Neural progenitor cell (in vitro differentiated cells): ENCODE data around the gene UBTD2. TPM values are rescaled to one million over a fixed set of nuclear protein-coding genes. Genes with fewer than 3 reads are reported as not detected.

Experiments
- DNase-seq: peaks from one replicate; pipeline ENCODE4 v3.0.0-alpha.2; 2016; ENCODE audit warnings: low spot score
- H2AFZ ChIP-seq: fragments of 200-600 bp; sonication (generic); replicated peaks from 2 replicates; pipeline ENCODE4 v1.6.1; 2016; ENCODE audit warnings: antibody characterized with exemption
- H3F3A ChIP-seq: fragments of 200-600 bp; sonication (generic); 2 replicates; pipeline ENCODE4 v1.6.1; 2016; ENCODE audit warnings: antibody characterized with exemption, low read depth
- H3K27ac ChIP-seq: fragments of 200-600 bp; sonication (generic); 2 replicates; pipeline ENCODE4 v1.5.1; 2016; ENCODE audit warnings: mild to moderate bottlenecking
- H3K27me3 ChIP-seq: fragments of 200-600 bp; sonication (generic); 2 replicates; pipeline ENCODE4 v1.6.1; 2016; ENCODE audit warnings: mild to moderate bottlenecking, moderate library complexity
- H3K36me3 ChIP-seq: fragments of 200-600 bp; sonication (generic); 2 replicates; pipeline ENCODE4 v1.5.1; 2016
- H3K4me1 ChIP-seq: fragments of 200-600 bp; sonication (generic); 2 replicates; pipeline ENCODE4 v1.6.1; 2016; ENCODE audit warnings: mixed run types
- H3K4me2 ChIP-seq: fragments of 200-600 bp; sonication (generic); 2 replicates; pipeline ENCODE4 v1.6.1; 2016
- H3K4me3 ChIP-seq: fragments of 200-600 bp; sonication (generic); 2 replicates; pipeline ENCODE4 v1.5.1; 2016
- H3K79me2 ChIP-seq: fragments of 200-600 bp; sonication (generic); 2 replicates; pipeline ENCODE4 v1.6.1; 2016; ENCODE audit warnings: low read depth
- H3K9ac ChIP-seq: fragments of 200-600 bp; sonication (generic); 2 replicates; pipeline ENCODE4 v1.6.1; 2016
- H3K9me3 ChIP-seq: fragments of 200-600 bp; sonication (generic); 2 replicates; pipeline ENCODE4 v1.5.1; 2016; ENCODE audit warnings: low read depth
- H4K20me1 ChIP-seq: fragments of 200-600 bp; sonication (generic); 2 replicates; pipeline ENCODE4 v1.6.1; 2016; ENCODE audit warnings: low read depth
- H3K27ac Mint-ChIP-seq: 3 replicates; pipeline ENCODE4 v1.8.0; 2021; ENCODE audit warnings: mixed read lengths
- H3K27me3 Mint-ChIP-seq: 2 replicates; pipeline ENCODE4 v1.8.0; 2022; ENCODE audit warnings: low read depth, mild to moderate bottlenecking, inconsistent platforms, moderate library complexity, mixed read lengths; ENCODE audit not compliant: insufficient read depth
- H3K36me3 Mint-ChIP-seq: 3 replicates; pipeline ENCODE4 v1.8.0; 2021; ENCODE audit warnings: mixed read lengths
- H3K4me1 Mint-ChIP-seq: 3 replicates; pipeline ENCODE4 v1.8.0; 2021; ENCODE audit warnings: mixed read lengths
- H3K4me3 Mint-ChIP-seq: 3 replicates; pipeline ENCODE4 v1.8.0; 2021; ENCODE audit warnings: mild to moderate bottlenecking, moderate library complexity, mixed read lengths
- H3K9me3 Mint-ChIP-seq: 3 replicates; pipeline ENCODE4 v1.8.0; 2020; ENCODE audit warnings: mixed read lengths
- CTCF ChIP-seq: fragments of 200-600 bp; sonication (generic); IDR thresholded peaks from 2 replicates; pipeline ENCODE4 v1.5.1; 2017; ENCODE audit warnings: antibody characterized with exemption, mild to moderate bottlenecking
- EZH2 ChIP-seq: fragments of 200-600 bp; sonication (generic); IDR thresholded peaks from 2 replicates; pipeline ENCODE4 v1.6.1; 2017; ENCODE audit warnings: antibody characterized with exemption, mild to moderate bottlenecking, moderate library complexity
- EZH2phosphoT487 ChIP-seq: fragments of 200-600 bp; sonication (generic); IDR thresholded peaks from 2 replicates; pipeline ENCODE4 v1.6.1; 2017; ENCODE audit warnings: antibody characterized with exemption
- total RNA-seq: library from RNA; depleted of rRNA; stranded (reverse); fragments of >200 nt; gene quantifications from 2 replicates; pipeline ENCODE4 v1.2.3, GENCODE V29; 2015; ENCODE audit warnings: low replicate concordance

The UBTD2 gene
- total RNA-seq, 1 donor from 2014 or later, result 92.9 TPM

DNA sequence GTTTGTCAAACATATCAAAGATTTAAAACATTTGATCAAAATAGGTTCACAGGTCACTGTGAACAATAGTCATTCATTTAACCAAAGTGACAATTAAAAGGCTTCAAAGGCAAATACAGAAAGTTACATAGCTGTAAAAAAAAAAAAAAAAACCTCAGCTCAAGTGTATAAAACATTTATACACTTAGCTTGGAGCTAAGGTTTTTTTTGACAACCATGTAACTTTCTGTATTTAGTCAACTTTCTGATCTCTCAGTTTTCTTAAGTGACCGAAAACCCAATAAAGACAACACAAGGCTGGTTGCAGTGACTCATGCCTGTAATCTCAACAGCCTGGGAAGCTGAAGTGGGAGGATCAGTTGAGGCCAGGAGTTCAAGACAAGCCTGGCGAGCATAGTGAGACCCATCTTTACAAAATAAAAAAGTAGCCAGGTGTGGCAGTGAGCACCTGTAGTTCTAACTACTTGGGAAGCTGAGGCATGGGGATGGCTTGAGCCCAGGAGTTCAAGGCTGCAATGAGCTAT is 16.4 kb upstream of the UBTD2 start:
- Mint-ChIP-seq H3K9me3 (peaks cover 3% of the 10 kb centered on the region), H3K36me3 (no peaks in the 10 kb centered on the region), H3K27me3 (no peaks in the 10 kb centered on the region), H3K4me3 (no peak overlapping the region), H3K4me1 (peaks cover 14% of the 10 kb centered on the region), H3K27ac (no peak overlapping the region)
- Histone ChIP-seq H3K79me2 (no peaks in the 10 kb centered on the region), H4K20me1 (no peaks in the 10 kb centered on the region), H3K36me3 (no peaks in the 10 kb centered on the region), H3K4me1 (no peaks in the 10 kb centered on the region), H3F3A (no peaks in the 10 kb centered on the region), H2AFZ (no peak overlapping the region), H3K4me3 (no peak overlapping the region), H3K4me2 (no peak overlapping the region), H3K9me3 (no peaks in the 10 kb centered on the region), H3K27ac (no peak overlapping the region), H3K27me3 (no peaks in the 10 kb centered on the region), H3K9ac (no peak overlapping the region)
- DNase-seq, result no peak
- no peak for TF ChIP-seq EZH2
- no peak for TF ChIP-seq EZH2phosphoT487
- TF ChIP-seq CTCF, result no peak

DNA sequence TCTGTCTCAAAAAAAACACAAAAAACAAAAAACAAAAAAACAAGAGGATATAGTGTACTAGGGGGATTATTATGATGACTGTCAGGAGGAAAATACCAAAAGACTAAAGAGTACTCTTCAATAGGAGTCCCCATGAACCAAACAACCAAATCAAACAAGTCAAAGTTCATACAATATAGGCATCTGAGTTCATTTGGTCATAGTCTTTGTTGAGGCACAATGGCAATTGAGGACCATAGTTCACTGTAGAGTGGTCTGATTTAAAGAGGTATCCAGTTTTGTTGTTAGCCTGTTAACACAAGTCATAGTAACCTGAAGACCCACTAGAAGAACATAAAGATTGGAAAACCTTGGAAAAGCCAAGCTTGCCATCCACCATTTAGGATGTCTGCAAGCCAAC is 11.3 kb upstream of the UBTD2 start:
- Histone ChIP-seq H3K9me3 (no peaks in the 10 kb centered on the region), H3K36me3 (no peaks in the 10 kb centered on the region), H3K9ac (no peak overlapping the region), H3K4me1 (no peaks in the 10 kb centered on the region), H3K27ac (no peak overlapping the region), H3K27me3 (no peaks in the 10 kb centered on the region), H4K20me1 (no peaks in the 10 kb centered on the region), H3F3A (peaks cover 11% of the 10 kb centered on the region), H3K4me3 (no peak overlapping the region), H3K4me2 (no peak overlapping the region), H3K79me2 (no peaks in the 10 kb centered on the region), H2AFZ (no peak overlapping the region)
- Mint-ChIP-seq H3K9me3 (no peaks in the 10 kb centered on the region), H3K4me1 (peaks cover 8% of the 10 kb centered on the region), H3K27me3 (peaks cover 3% of the 10 kb centered on the region), H3K27ac (no peak overlapping the region), H3K36me3 (no peaks in the 10 kb centered on the region), H3K4me3 (no peak overlapping the region)
- TF ChIP-seq CTCF, result no peak
- TF ChIP-seq EZH2phosphoT487, result no peak
- no peak for TF ChIP-seq EZH2
- no peak for DNase-seq

DNA sequence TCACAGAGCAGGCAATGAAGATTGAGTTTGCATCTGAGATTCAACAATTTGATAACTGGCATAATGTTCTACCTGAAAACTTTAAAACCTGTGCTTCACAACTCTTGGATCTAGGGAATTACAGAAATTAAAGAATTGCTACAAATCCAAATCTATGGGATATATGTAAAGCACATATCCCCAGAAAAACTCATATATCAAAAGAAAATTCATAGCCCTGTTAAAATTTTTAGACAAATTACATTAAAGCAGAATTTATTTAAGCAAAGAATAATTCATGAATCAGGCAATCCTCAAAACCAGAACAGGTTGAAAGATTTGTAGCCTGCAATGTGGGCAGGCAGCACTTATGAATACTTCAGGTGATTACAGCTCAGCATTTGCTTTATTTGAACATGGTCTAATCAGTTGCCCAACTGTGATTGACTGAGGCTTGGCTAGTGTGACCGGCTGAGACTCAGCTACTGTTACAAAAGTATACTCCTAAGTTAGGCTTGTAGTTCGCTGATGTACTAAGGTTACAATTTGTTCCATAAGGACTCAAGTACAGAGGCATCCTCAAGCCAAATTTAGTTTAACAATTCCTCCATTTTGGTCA is 10.3 kb upstream of the UBTD2 start:
- Mint-ChIP-seq H3K27me3 (peaks cover 3% of the 10 kb centered on the region), H3K4me1 (peaks cover 8% of the 10 kb centered on the region), H3K9me3 (no peaks in the 10 kb centered on the region), H3K4me3 (no peak overlapping the region), H3K27ac (no peak overlapping the region), H3K36me3 (no peaks in the 10 kb centered on the region)
- Histone ChIP-seq H3K4me2 (no peak overlapping the region), H3K36me3 (no peaks in the 10 kb centered on the region), H4K20me1 (no peaks in the 10 kb centered on the region), H3K27ac (no peak overlapping the region), H3K9ac (no peak overlapping the region), H3F3A (peaks cover 11% of the 10 kb centered on the region), H3K4me3 (no peak overlapping the region), H3K79me2 (no peaks in the 10 kb centered on the region), H3K9me3 (no peaks in the 10 kb centered on the region), H3K27me3 (no peaks in the 10 kb centered on the region), H3K4me1 (no peaks in the 10 kb centered on the region), H2AFZ (no peak overlapping the region)
- TF ChIP-seq EZH2phosphoT487 (no peak), EZH2 (no peak), CTCF (no peak)
- no peak for DNase-seq
